GM12878 (cell line): ENCODE results near the gene SGMS1. TPM values are rescaled to one million over a fixed set of nuclear protein-coding genes. Genes with fewer than 3 reads are reported as not detected.

ENCODE experiments used
- ATAC-seq: fragments of 200-7000 bp; cut with Tn5 transposase; 3 replicates; pipeline ENCODE4 v1.9.1; 2020; ENCODE audit warnings: mild to moderate bottlenecking, moderate library complexity
- BruUV-seq: library from RNA; stranded (reverse); fragments of 400-500 nt; replicated peaks from 2 replicates; lab custom pipeline; 2021; lab: Mats Ljungman, UMichigan
- CTCF ChIA-PET: fragments of 300-600 bp; sonication (Branson Sonifier 250); formaldehyde crosslinking; extraction: SDS; loops from one replicate; lab custom pipeline; 2021; ENCODE audit warnings: inconsistent platforms; lab: Yijun Ruan, JAX
- POLR2A ChIA-PET: fragments of 350-600 bp; formaldehyde crosslinking; extraction: SDS; loops from one replicate; lab custom pipeline; 2021; ENCODE audit warnings: inconsistent platforms; lab: Charles Lee
- RAD21 ChIA-PET: fragments of 300-600 bp; sonication (Branson Sonifier 250); formaldehyde crosslinking; loops from one replicate; lab custom pipeline; 2023; ENCODE audit warnings: antibody characterized with exemption; ENCODE audit not compliant: unreplicated experiment; lab: Charles Lee
- SMC1A ChIA-PET: fragments of 300-600 bp; sonication (Branson Sonifier 250); formaldehyde crosslinking; loops from one replicate; lab custom pipeline; 2023; ENCODE audit not compliant: unreplicated experiment, uncharacterized antibody; lab: Charles Lee
- DNase-seq: peaks from one replicate; pipeline ENCODE4 v3.0.0-alpha.2; 2011; ENCODE audit warnings: low read depth, low spot score
- FAIRE-seq: peaks from 3 replicates; lab custom pipeline; 2011; peaks lifted over from hg19 to GRCh38; lab: Jason Lieb, UNC
- H2AFZ ChIP-seq: 2 replicates; pipeline ENCODE4 v1.6.0; 2011; ENCODE audit warnings: low read depth, low read length, control low read depth; ENCODE audit not compliant: control insufficient read depth
- H3K27ac ChIP-seq: 2 replicates; pipeline ENCODE4 v1.5.1; 2011; ENCODE audit warnings: control low read depth; ENCODE audit not compliant: control insufficient read depth, insufficient read depth
- H3K27me3 ChIP-seq, 2 experiments: replicated peaks in 1 of 2; 2 replicates each; pipeline versions ENCODE4 v1.6.0 to v1.6.1; 2011; ENCODE audit warnings: low read length in 1 of 2; ENCODE audit not compliant: control insufficient read depth in 2 of 2, insufficient read depth in 2 of 2
- H3K36me3 ChIP-seq, 2 experiments: 2 replicates each; pipeline ENCODE4 v1.5.1; 2011; ENCODE audit warnings: low read length in 1 of 2; ENCODE audit not compliant: control insufficient read depth in 2 of 2, insufficient read depth in 2 of 2
- H3K4me1 ChIP-seq: 2 replicates; pipeline ENCODE4 v1.6.1; 2011; ENCODE audit warnings: mild to moderate bottlenecking, low read length, moderate library complexity, mixed read lengths; ENCODE audit not compliant: control insufficient read depth, insufficient read depth
- H3K4me2 ChIP-seq: 2 replicates; pipeline ENCODE4 v1.6.0; 2011; ENCODE audit warnings: control low read depth; ENCODE audit not compliant: control insufficient read depth, insufficient read depth
- H3K4me3 ChIP-seq: fragments of 200-600 bp; sonication (generic); 2 replicates; pipeline ENCODE4 v1.5.1; 2016
- H3K79me2 ChIP-seq: 2 replicates; pipeline ENCODE4 v1.6.0; 2011; ENCODE audit warnings: low read length; ENCODE audit not compliant: control insufficient read depth, insufficient read depth
- H3K9ac ChIP-seq: 2 replicates; pipeline ENCODE4 v1.8.0; 2011; ENCODE audit warnings: low read length, control low read depth, mixed read lengths; ENCODE audit not compliant: control insufficient read depth, insufficient read depth
- H3K9me3 ChIP-seq: replicated peaks from 3 replicates; pipeline ENCODE4 v1.5.1; 2011; ENCODE audit warnings: mild to moderate bottlenecking, low read length; ENCODE audit not compliant: control insufficient read depth, insufficient read depth
- H4K20me1 ChIP-seq: 2 replicates; pipeline ENCODE4 v1.6.0; 2011; ENCODE audit not compliant: control insufficient read depth, insufficient read depth
- CHD2 ChIP-seq: IDR thresholded peaks from 2 replicates; pipeline ENCODE4 v1.6.1; 2011; ENCODE audit warnings: low read depth, low read length, improper control_type of control experiment, borderline replicate concordance
- E4F1 ChIP-seq: fragments of 450-650 bp; IDR thresholded peaks from 2 replicates; pipeline ENCODE4 v1.6.1; 2018; ENCODE audit warnings: borderline replicate concordance, mild to moderate bottlenecking; ENCODE audit not compliant: partially characterized antibody
- FOXM1 ChIP-seq: IDR thresholded peaks from 2 replicates; pipeline ENCODE4 v1.6.1; 2012; ENCODE audit warnings: low read depth, mild to moderate bottlenecking, inconsistent platforms, low read length, moderate library complexity
- HSF1 ChIP-seq: fragments of 150-350 bp; IDR thresholded peaks from 2 replicates; pipeline ENCODE4 v1.6.1; 2014; ENCODE audit warnings: mild to moderate bottlenecking, low read depth, low read length
- LARP7 ChIP-seq: fragments of 450-650 bp; IDR thresholded peaks from 2 replicates; pipeline ENCODE4 v1.6.1; 2017; ENCODE audit warnings: mild to moderate bottlenecking
- MEF2A ChIP-seq: IDR thresholded peaks from 2 replicates; pipeline ENCODE4 v1.6.1; 2011; ENCODE audit warnings: low read depth, mild to moderate bottlenecking, low read length, moderate library complexity; ENCODE audit not compliant: insufficient read depth
- NR2C1 ChIP-seq: fragments of 450-650 bp; IDR thresholded peaks from 2 replicates; pipeline ENCODE4 v1.6.1; 2017; ENCODE audit warnings: antibody characterized with exemption, mild to moderate bottlenecking, moderate library complexity
- RELB ChIP-seq: fragments of 450-650 bp; IDR thresholded peaks from 2 replicates; pipeline ENCODE4 v1.6.1; 2017; ENCODE audit warnings: low read depth, mild to moderate bottlenecking, moderate library complexity
- SRF ChIP-seq, 2 experiments: IDR thresholded peaks; 2 replicates each; pipeline ENCODE4 v1.6.1; 2011; ENCODE audit warnings: low read depth in 2 of 2, low read length in 2 of 2, mild to moderate bottlenecking in 1 of 2, moderate library complexity in 1 of 2
- TBL1XR1 ChIP-seq: IDR thresholded peaks from 2 replicates; pipeline ENCODE4 v1.6.1; 2012; ENCODE audit warnings: low read depth, low read length, improper control_type of control experiment
- ZSCAN29 ChIP-seq: fragments of 450-650 bp; IDR thresholded peaks from 2 replicates; pipeline ENCODE4 v1.6.1; 2017; ENCODE audit warnings: mild to moderate bottlenecking, moderate library complexity
- WGBS: methylation state at CpG from one replicate; pipeline ENCODE4 v1.1.6; 2016; ENCODE audit warnings: low lambda C conversion rate; ENCODE audit not compliant: insufficient replicate concordance, insufficient coverage; ENCODE audit errors: missing lambda C conversion rate; 5-methylcytosine and 5-hydroxymethylcytosine counted together
- in situ Hi-C: fragments of 300-500 bp; cut with MboI; formaldehyde crosslinking; loops from 9 replicates; pipeline ENCODE4 v1.14.3; 2018; ENCODE audit warnings: mixed read lengths
- intact Hi-C: fragments of 100-400 bp; cut with micrococcal nuclease; formaldehyde crosslinking; loops from one replicate; pipeline ENCODE4 v1.14.2; 2022; ENCODE audit not compliant: unreplicated experiment
- polyA plus RNA-seq, 11 experiments: library from polyadenylated mRNA; depleted of rRNA in 4 of 11; unstranded in 6 of 11; stranded (reverse) in 5 of 11; fragments of >200 nt; fragmentation: Nextera tagmentation in 4 of 11; fragmentation: Illumina TruSeq in 1 of 11; extraction: Ambion mirVana in 4 of 11; extraction: Trizol in 1 of 11; gene quantifications; 1 replicate in 1 of 11; 2 replicates in 10 of 11; pipeline versions ENCODE4 v1.2.1 to v1.2.3, GENCODE V29; 2011 to 2016; ENCODE audit warnings: inconsistent platforms in 2 of 11, missing spikeins in 2 of 11, low read depth in 1 of 11
- total RNA-seq, 4 experiments: library from RNA; depleted of rRNA in 3 of 4; stranded (reverse); fragments of >200 nt in 3 of 4; fragmentation: Illumina TruSeq in 1 of 4; extraction: Trizol in 1 of 4; gene quantifications; 2 replicates each; pipeline versions ENCODE4 v1.2.1 to v1.2.3, GENCODE V29; 2013 to 2021

The SGMS1 gene
- total and polyA plus RNA-seq, 10 of the 15 experiments (the other 5 are each of a cell fraction or from before 2014, with no cell fraction given): 1.4 to 14.5 (median 4.9) TPM

GRCh38 chr10:50563906-50564305 is 59.9 kb downstream of the SGMS1 start:
- H3K9me3 ChIP-seq: no peaks in the 10 kb centered on the region

More at GRCh38 chr10:50563906-50564305, 59.9 kb downstream of the SGMS1 start:
- no peak overlapping the region for H3K27ac ChIP-seq
- no peaks in the 10 kb centered on the region for H4K20me1 ChIP-seq
- no peaks in the 10 kb centered on the region for H3K36me3 ChIP-seq
- H3K9ac ChIP-seq: no peak overlapping the region
- H3K27me3 ChIP-seq: no peaks in the 10 kb centered on the region
- TF ChIP-seq CHD2: no peak
- no peak for TF ChIP-seq HSF1
- TF ChIP-seq FOXM1: no peak
- TF ChIP-seq NR2C1: no peak
- TF ChIP-seq TBL1XR1: no peak
- no peak for TF ChIP-seq E4F1
- TF ChIP-seq ZSCAN29: no peak
- no peak for TF ChIP-seq RELB
- TF ChIP-seq MEF2A: no peak
- TF ChIP-seq SRF (IDR thresholded peaks at IDR 0.05; ENCODE audit: low read depth in 2 of 2, low read length in 2 of 2): no peak
- no peak for TF ChIP-seq LARP7
- intact Hi-C loops: no loop called here
- no peak for DNase-seq
- CTCF ChIA-PET: no interaction called here
- SMC1A ChIA-PET: no interaction called here
- RAD21 ChIA-PET: no interaction called here
- no peaks in the 10 kb centered on the region for H3K4me1 ChIP-seq
- no peaks in the 10 kb centered on the region; the same call in 1 of the 2 replicates for H3K79me2 ChIP-seq
- POLR2A ChIA-PET: no interaction called here
- no peak overlapping the region for H3K4me3 ChIP-seq
- ATAC-seq: no peak
- 85% methylated on average over 5 of the region's 5 CpGs for WGBS
- no TSS peak for BruUV-seq
- in situ Hi-C loops: no loop called here
- H2AFZ ChIP-seq: no peak overlapping the region
- no peak for FAIRE-seq
- H3K4me2 ChIP-seq: no peak overlapping the region
